Colonic mucosa (tissue), 4 donors: ENCODE measurements around the gene SLC5A12. TPM values are rescaled to one million over a fixed set of nuclear protein-coding genes. Genes with fewer than 3 reads are reported as not detected.

Experiments used
- DNase-seq: peaks from one replicate; pipeline ENCODE4 v3.0.0-alpha.2; 2020
- H3K27ac ChIP-seq: fragments of 200-600 bp; one replicate; pipeline ENCODE4 v1.8.0; 2021
- H3K27me3 ChIP-seq: fragments of 200-600 bp; one replicate; pipeline ENCODE4 v1.8.0; 2021
- H3K36me3 ChIP-seq: fragments of 200-600 bp; one replicate; pipeline ENCODE4 v1.8.0; 2021
- H3K4me1 ChIP-seq: fragments of 200-600 bp; one replicate; pipeline ENCODE4 v1.8.0; 2021; ENCODE audit warnings: mild to moderate bottlenecking
- H3K4me3 ChIP-seq: fragments of 200-600 bp; one replicate; pipeline ENCODE4 v1.8.0; 2021
- H3K9ac ChIP-seq, 2 donors: one replicate each; pipeline ENCODE4 v1.7.0; 2013; ENCODE audit warnings: control low read depth in 2 of 2, low read depth in 2 of 2, low read length in 2 of 2
- H3K9me3 ChIP-seq: fragments of 200-600 bp; one replicate; pipeline ENCODE4 v1.8.0; 2021
- intact Hi-C: fragments of 100-400 bp; cut with DNase I; formaldehyde crosslinking; loops from one replicate; pipeline ENCODE4 v1.14.1; 2022
- total RNA-seq, 2 donors: library from RNA; stranded (reverse); fragmentation: NEBNext Ultra II Directional in 1 of 2; extraction: Animal tissue kit (Norgen Biotek cat#: 25700) in 1 of 2; gene quantifications; one replicate each; pipeline ENCODE4 v1.2.1, GENCODE V29; 2021
- TF ChIP-seq, protein P1 (sequence below): fragments of 200-600 bp; IDR thresholded peaks from one replicate; pipeline ENCODE4 v1.8.0; 2022; ENCODE audit warnings: antibody characterized with exemption, mild to moderate bottlenecking
- donor health status: healthy.
- donor health status: DM: no; HTN: no; CAD: no.
- donor health status: DM: no; HTN: no; CAD: no.

SLC5A12 gene
- total RNA-seq, 2 donors from 2014 or later, result 0.16 to 0.30 TPM

DNA sequence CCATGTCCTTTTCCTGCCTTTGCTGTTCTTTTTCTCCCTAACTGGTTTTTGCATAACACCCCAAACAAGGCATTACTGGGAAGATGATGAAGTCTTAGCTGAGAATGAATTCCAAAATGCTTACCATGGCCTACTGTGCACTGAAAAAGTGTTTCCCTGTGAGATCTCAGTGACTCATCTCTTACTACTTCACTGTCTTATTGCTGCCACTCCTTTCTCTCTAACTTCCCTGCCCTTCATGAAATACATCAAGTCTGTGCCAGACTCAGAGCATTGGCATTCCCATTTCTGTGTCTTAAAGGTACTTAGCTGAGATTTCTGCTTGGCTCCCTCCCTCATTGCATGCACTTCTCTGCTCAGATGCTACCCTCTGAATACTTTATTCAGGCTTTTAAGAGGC lies 100.7 kb downstream of the SLC5A12 start:
- no peak overlapping the region for H3K4me3 ChIP-seq
- no peak overlapping the region for H3K27ac ChIP-seq
- TF ChIP-seq, protein P1, sequence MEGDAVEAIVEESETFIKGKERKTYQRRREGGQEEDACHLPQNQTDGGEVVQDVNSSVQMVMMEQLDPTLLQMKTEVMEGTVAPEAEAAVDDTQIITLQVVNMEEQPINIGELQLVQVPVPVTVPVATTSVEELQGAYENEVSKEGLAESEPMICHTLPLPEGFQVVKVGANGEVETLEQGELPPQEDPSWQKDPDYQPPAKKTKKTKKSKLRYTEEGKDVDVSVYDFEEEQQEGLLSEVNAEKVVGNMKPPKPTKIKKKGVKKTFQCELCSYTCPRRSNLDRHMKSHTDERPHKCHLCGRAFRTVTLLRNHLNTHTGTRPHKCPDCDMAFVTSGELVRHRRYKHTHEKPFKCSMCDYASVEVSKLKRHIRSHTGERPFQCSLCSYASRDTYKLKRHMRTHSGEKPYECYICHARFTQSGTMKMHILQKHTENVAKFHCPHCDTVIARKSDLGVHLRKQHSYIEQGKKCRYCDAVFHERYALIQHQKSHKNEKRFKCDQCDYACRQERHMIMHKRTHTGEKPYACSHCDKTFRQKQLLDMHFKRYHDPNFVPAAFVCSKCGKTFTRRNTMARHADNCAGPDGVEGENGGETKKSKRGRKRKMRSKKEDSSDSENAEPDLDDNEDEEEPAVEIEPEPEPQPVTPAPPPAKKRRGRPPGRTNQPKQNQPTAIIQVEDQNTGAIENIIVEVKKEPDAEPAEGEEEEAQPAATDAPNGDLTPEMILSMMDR, result no peak
- intact Hi-C loops, result no loop called here
- no peak for DNase-seq
- H3K9ac ChIP-seq, result no peak overlapping the region
- H3K36me3 ChIP-seq, result no peaks in the 10 kb centered on the region
- H3K9me3 ChIP-seq, result no peaks in the 10 kb centered on the region
- no peaks in the 10 kb centered on the region for H3K4me1 ChIP-seq
- H3K27me3 ChIP-seq, result no peaks in the 10 kb centered on the region

DNA sequence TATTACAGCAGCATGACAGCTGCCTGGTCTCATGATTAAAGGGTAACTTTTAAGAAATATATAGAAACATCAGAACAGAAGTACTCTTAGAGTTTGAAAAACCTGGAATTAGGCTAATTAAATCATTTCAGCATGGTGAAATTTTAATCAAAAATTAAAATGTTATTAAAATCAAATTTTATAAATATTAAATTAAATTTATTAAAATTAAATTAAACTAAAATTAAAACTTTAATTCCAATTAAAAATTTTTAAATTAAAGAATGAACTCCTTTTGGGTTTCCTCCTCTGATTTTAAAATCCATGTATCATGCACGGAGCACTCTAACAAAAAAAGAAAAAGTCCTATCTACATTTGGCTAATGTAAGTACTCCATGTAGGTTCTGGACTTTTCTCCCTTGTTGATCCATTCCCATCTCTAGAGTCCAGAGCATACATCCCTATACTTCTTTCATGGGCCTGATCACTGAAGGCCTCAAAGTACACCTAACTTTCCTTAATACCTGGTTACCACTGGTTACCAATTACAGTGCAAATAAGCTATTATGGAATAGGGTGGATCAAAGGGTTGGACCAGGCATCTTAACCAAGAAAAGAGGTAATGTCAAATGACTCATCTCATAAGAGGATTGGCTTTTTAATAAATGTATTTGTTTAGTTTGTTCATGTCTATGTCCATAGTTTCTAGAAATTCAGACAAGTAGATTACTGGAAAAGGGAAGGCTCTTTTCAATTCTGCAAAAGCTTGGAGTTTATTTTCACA lies 101.4 kb downstream of the SLC5A12 start:
- Histone ChIP-seq H3K9ac (no peak overlapping the region), H3K27ac (no peak overlapping the region), H3K9me3 (no peaks in the 10 kb centered on the region), H3K4me1 (no peaks in the 10 kb centered on the region), H3K27me3 (no peaks in the 10 kb centered on the region), H3K4me3 (no peak overlapping the region), H3K36me3 (no peaks in the 10 kb centered on the region)
- DNase-seq, result no peak
- TF ChIP-seq, protein P1, result no peak
- intact Hi-C loops, result no loop called here

DNA sequence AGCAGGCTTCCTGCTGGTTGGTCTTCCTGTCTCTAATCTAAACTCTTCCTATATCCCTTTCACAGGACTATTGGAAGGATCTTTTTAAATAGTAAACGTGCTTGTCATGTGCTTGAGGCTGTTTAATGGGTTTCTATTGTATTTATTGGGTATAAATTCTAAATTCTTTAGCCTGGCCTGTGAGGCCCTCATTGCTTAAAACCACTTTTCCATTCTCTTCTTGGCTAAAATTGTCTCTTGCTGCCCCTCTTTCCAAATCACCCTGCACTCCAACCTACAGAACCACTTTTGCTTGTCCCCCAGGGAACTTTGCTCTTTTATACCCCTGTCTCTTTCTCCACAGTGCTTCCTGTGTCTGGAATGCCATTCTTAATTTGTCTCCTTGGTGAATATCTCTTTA lies 103.4 kb downstream of the SLC5A12 start:
- Histone ChIP-seq H3K9me3 (no peaks in the 10 kb centered on the region), H3K4me3 (no peak overlapping the region), H3K27me3 (no peaks in the 10 kb centered on the region), H3K4me1 (no peaks in the 10 kb centered on the region), H3K9ac (no peak overlapping the region), H3K36me3 (no peaks in the 10 kb centered on the region), H3K27ac (no peak overlapping the region)
- intact Hi-C loops, result no loop called here
- TF ChIP-seq, protein P1, result no peak
- DNase-seq, result no peak

Other genes starting within 250 kb of the SLC5A12 start
- under 1 TPM in 1 of 2 donors, not detected in 1; 0.12 TPM for gene MUC15, start 149.8 kb downstream of the SLC5A12 start, total RNA-seq